Measurements from ENCODE around the gene ASNSD1. TPM values are rescaled to one million over a fixed set of nuclear protein-coding genes. Genes with fewer than 3 reads are reported as not detected.

ASNSD1 gene
- total and polyA plus RNA-seq, 2 of the 13 experiments (the other 11 are each of a cell fraction or from before 2014, with no cell fraction given) = 35.1 to 96.6 TPM

GRCh38 chr2:189658306-189659212 lies 2.7 kb upstream of the ASNSD1 start:
- Histone ChIP-seq H3K36me3 (replicated peaks in 1 of 2; ENCODE audit: control insufficient read depth in 1 of 2, insufficient read depth in 2 of 2, low read length in 2 of 2) (no peaks in the 10 kb centered on the region), H3K4me2 (ENCODE audit: low read depth, low read length) (peak overlapping the region; percentile 43), H3K27ac (ENCODE audit: extremely low read length, insufficient read depth, low read length) (no peak overlapping the region), H3K27me3 (ENCODE audit: control insufficient read depth in 1 of 2, insufficient read depth in 2 of 2, low read length in 2 of 2) (no peaks in the 10 kb centered on the region; a peak in 1 of 5 replicates), H3K4me3 (replicated peaks in 1 of 3; ENCODE audit: insufficient read depth in 1 of 3, low read depth in 2 of 3, low read length in 3 of 3) (no peak overlapping the region), H3K4me1 (ENCODE audit: insufficient read depth, low read length) (peaks cover 37% of the 10 kb centered on the region), H3K9me3 (ENCODE audit: low read length) (no peaks in the 10 kb centered on the region), H4K20me1 (ENCODE audit: insufficient read depth, low read length) (no peaks in the 10 kb centered on the region), H3K9ac (ENCODE audit: insufficient read depth, low read depth, low read length) (no peak overlapping the region), H2AFZ (ENCODE audit: low read length) (no peak overlapping the region), H3K79me2 (ENCODE audit: insufficient read depth, low read length) (peaks cover 21% of the 10 kb centered on the region)
- DNase-seq (ENCODE audit: low spot score) = no peak
- ATAC-seq = no peak
- in situ Hi-C loops (cut with HindIII; ENCODE audit: extremely low pct_ligation_motif_present, low pct_unique_long_range_greater_than_20kb) = loop anchor here (25.0 kb wide), 1 partner anchor 404 kb away; the partner anchor contains the start of gene MSTN
- 28% methylated on average over 7 of the region's 7 CpGs for WGBS (ENCODE audit: low lambda C conversion rate)
- ChIA-PET POLR2A (interaction anchor here (1.0 to 1.7 kb wide), 2 partner anchors 78 kb away, joined by 4 read pairs; partner anchors contain the start of gene SLC40A1), CTCF (ENCODE audit: low intra/inter-chr PET ratio, low total read pairs) (no interaction called here)
- BruUV-seq (replicated peaks) = no TSS peak
- intact Hi-C loops (cut with micrococcal nuclease; ENCODE audit: unreplicated experiment) = no loop called here
- no peak for FAIRE-seq
- TF ChIP-seq TERF1 (CRISPR knock-in tag; IDR thresholded peaks at IDR 0.05) (no peak), ZBTB42 (CRISPR knock-in tag; IDR thresholded peaks at IDR 0.05) (no peak), PCBP1 (IDR thresholded peaks at IDR 0.05; ENCODE audit: borderline replicate concordance, low read depth, low read length) (no peak), PCBP2 (optimal IDR thresholded peaks at IDR 0.05; ENCODE audit: low read depth, low read length, poor library complexity, severe bottlenecking) (no peak), CREM (IDR thresholded peaks at IDR 0.05) (no peak), CREM (CRISPR knock-in tag; IDR thresholded peaks at IDR 0.05) (no peak), GATAD1 (CRISPR knock-in tag; IDR thresholded peaks at IDR 0.05) (no peak), ZNF17 (CRISPR knock-in tag; IDR thresholded peaks at IDR 0.05) (no peak), GABPB1 (CRISPR knock-in tag; IDR thresholded peaks at IDR 0.05) (no peak), SOX5 (CRISPR knock-in tag; IDR thresholded peaks at IDR 0.05; ENCODE audit: borderline replicate concordance) (no peak), FOXK1 (CRISPR knock-in tag; IDR thresholded peaks at IDR 0.05; ENCODE audit: borderline replicate concordance, low read depth) (no peak), GATA4 (IDR thresholded peaks at IDR 0.05; ENCODE audit: borderline replicate concordance, low read depth) (no peak), ZNF7 (CRISPR knock-in tag; IDR thresholded peaks at IDR 0.05) (no peak), SP4 (CRISPR knock-in tag; IDR thresholded peaks at IDR 0.05) (no peak)

All from HepG2 (cell line).